H54 (cell line): ENCODE data around the gene MANEAL.
"Not testable (repeated sequence)": the region's sequence is repeated elsewhere in the genome, so short reads cannot be mapped to it uniquely, and the experiment has no call there.

ENCODE experiments used
- DNase-seq: peaks from one replicate; pipeline ENCODE4 v3.0.0; 2011; ENCODE audit warnings: low spot score, mixed read lengths; ENCODE audit not compliant: insufficient read length
- FAIRE-seq: peaks from 3 replicates; lab custom pipeline; 2011; peaks lifted over from hg19 to GRCh38; lab: Jason Lieb, UNC
- POLR2A ChIP-seq: IDR thresholded peaks from 2 replicates; pipeline ENCODE4 v1.6.1; 2011; ENCODE audit warnings: low read depth, mild to moderate bottlenecking, low read length

MANEAL gene

DNA sequence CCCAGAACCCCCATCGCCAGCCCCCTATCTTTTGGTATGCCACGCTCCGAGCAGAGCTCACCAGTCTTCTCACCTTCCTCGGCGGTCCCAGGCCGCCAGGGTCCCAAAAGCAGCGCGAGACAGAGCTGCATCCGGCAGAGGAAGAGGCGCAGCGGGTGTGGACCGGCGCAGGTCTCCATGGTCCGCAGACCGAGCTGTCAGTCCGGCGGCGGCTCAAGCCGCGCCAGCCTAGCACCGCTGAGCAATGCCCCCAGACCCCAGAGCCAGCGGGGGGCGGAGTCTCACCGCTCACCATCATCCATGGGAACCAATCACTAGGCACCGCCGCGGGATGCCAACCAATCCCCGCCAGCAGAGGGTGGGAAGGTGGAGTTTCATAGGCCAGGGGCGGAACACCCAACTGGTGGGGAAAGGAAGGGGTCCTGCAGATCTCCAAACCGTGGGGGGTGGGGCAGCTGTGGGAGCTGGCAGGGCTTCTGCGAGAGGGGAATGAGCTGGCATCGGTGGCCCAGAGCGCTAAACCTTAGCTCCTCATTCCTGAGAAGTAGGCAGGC is 28.7 kb upstream of the MANEAL start, which contains the start of gene EPHA10:
Gene EPHA10 (minus strand): TSS at position 233 of the 554 bp plus-strand sequence. CDS start 54 bp downstream, at position 179.
- no peak for DNase-seq
- no peak for FAIRE-seq
- TF ChIP-seq POLR2A, result no peak

DNA sequence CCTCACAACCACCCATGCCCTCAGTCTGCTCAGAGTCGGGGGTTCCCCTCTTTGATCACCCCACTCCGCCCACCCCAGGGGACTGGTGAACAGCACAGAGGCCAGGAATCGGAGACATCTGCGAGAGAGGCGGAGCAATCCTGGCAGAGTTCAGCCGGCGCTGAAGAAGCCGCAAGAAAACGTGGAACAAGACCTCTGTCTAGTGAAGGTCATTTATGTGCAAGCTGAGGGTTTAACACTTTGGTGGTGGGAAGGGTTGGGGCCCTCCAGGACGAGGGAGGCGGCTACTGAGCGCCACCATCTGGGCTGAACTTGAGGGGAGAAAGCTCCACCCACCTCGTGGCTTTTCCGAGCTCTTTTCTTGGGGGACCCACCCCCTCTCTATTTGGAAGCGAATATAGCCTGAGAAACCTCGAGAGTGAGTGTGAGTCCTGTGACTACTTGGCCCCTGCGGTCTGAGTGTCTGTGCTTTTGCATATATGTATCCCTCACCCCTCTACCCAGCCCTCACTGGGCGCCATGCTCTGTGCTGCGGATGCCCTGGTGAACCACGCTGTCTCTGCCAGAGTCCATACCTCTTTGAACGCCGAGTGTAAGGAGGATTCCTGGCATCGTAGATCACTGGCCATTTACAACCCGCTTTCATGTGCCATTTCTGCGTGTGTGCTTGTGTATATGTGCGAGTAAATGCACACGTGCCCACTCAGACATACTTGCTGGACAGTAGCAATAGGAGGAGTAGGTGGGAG is 27.6 kb upstream of the MANEAL start:
- FAIRE-seq, result no peak
- no peak for TF ChIP-seq POLR2A

DNA sequence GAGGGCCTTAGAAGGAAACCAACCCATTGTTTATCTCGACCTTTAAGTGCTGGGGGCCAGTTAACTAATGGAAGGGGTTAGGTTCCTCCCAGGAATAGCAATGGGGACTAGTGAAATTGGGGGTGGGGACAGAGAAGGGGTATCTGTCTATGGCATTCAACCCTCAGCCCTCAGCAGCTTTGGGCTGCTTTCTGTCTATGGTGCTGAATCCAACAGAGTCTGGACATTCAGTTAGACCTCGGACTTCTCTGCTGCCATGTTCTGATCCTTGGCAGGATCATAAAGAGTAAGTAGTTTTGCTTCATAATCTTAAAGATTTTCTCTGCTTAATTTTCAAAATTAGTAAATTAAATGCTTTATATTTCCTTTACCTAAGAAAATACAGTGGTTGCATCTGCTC is 26.2 kb upstream of the MANEAL start:
- no peak for TF ChIP-seq POLR2A
- FAIRE-seq (no peak), DNase-seq (no peak)

More for the DNA sequence above, 27.6 kb upstream of the MANEAL start:
- DNase-seq, result no peak

DNA sequence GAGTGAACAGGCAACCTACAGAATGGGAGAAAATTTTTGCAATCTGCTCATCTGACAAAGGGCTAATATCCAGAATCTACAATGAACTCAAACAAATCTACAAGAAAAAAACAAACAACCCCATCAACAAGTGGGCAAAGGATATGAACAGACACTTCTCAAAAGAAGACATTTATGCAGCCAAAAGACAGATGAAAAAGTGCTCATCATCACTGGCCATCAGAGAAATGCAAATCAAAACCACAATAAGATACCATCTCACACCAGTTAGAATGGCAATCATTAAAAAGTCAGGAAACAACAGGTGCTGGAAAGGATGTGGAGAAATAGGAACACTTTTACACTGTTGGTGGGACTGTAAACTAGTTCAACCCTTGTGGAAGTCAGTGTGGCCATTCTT is 22.2 kb upstream of the MANEAL start:
- FAIRE-seq, DNase-seq: not testable (repeated sequence)

DNA sequence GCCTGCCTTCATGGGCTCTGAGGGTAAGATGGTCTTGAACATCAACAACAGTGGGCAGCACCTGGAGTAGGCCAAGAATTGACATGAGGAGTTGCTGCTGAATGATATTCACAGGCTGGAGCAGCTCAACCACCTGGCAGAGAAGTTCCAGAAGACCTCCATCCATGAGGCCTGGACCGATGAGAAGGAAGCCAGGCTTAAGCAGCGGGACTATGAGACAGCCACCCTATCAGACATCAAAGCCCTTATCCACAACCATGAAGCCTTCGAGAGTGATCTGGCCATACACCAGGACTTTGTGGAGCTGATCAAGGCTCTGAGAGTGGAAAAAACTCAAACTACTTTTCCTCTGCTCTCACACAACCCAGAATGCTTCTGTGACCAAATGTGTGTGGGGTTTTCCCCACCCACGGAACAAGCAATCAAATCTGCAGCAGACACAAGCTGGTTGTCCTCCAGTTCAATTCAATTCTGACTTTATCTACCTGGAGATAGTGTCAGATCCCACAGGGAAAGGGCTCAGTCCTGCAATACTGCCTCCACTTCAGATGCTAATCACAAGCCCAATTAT is 16.6 kb upstream of the MANEAL start:
- no peak for TF ChIP-seq POLR2A
- FAIRE-seq (no peak), DNase-seq (no peak)

DNA sequence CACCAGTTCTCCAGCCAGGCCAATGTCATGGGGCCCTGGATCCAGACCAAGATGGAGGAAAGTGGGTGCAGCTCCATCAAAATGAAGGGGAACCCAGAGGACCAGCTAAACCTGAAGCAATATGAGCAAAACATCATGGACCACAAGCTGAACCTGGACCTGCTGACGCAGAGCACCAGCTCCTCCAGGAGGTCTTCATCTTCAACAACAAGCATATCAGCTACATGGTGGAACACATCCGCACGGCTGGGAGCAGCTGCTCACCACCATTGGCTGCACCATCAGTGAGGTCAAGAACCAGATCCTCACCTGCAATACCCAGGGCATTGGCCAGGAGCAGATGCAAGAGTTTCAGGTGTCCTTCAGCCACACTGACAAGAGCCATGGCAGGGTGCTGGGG is 15.0 kb upstream of the MANEAL start:
- no peak for TF ChIP-seq POLR2A
- DNase-seq (no peak), FAIRE-seq (no peak)

DNA sequence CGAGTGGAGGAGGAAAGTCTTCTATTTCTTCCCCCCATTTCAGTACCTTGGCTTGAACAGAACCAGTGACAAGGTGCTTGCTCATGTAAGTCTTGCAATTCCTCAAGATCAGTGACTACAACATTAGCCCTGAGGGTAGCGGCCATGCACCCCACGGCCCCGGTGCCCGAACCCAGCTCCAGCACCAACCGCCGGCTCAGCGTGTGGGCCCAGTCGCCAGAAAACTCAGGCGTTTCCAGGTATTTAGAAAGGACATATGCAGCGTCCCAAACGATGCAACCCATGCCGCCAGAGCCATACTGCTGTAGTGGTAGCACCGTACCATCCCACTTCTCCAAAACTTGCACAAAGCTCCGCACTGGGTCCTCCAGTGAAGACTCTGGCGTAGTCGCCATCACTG is 11.2 kb upstream of the MANEAL start:
- no peak for TF ChIP-seq POLR2A
- DNase-seq, result no peak
- no peak for FAIRE-seq

DNA sequence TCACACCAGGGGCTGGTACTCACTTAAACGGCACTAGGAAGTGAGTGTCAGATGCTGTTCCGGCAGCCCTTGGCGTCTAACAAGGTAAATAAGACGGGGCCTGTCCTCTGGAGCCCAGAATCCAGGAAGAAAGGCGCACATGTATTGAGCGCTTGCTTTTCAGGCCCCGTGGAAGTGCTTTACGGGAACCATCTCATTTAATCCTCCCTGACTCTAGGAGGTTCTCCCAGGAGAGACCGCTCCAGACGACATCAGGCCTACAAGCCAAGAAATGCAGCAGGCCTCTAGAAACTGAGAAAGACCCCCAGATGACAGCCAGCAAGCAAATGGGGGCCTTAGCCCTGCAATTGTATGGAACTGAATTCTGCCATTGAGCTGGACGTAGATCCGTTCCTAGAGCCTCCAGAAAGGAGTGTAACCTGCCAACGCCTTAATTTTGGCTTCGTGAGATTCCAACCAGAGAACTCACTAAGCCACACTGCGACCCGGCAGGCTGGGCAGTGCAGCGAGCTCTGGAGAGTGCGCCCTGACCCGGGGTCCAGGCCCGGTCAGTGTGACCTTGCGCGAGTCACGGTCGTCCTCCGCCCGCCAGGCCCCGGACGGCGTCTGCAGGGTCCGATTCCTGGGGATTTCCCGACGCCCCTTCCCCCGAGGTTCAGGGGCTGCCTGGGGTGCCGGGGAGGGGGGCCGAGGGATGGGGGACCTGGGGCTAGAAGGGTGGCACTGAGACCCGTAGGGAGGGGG is 532 bp upstream of the MANEAL start:
- no peak for TF ChIP-seq POLR2A
- DNase-seq (no peak), FAIRE-seq (no peak)

DNA sequence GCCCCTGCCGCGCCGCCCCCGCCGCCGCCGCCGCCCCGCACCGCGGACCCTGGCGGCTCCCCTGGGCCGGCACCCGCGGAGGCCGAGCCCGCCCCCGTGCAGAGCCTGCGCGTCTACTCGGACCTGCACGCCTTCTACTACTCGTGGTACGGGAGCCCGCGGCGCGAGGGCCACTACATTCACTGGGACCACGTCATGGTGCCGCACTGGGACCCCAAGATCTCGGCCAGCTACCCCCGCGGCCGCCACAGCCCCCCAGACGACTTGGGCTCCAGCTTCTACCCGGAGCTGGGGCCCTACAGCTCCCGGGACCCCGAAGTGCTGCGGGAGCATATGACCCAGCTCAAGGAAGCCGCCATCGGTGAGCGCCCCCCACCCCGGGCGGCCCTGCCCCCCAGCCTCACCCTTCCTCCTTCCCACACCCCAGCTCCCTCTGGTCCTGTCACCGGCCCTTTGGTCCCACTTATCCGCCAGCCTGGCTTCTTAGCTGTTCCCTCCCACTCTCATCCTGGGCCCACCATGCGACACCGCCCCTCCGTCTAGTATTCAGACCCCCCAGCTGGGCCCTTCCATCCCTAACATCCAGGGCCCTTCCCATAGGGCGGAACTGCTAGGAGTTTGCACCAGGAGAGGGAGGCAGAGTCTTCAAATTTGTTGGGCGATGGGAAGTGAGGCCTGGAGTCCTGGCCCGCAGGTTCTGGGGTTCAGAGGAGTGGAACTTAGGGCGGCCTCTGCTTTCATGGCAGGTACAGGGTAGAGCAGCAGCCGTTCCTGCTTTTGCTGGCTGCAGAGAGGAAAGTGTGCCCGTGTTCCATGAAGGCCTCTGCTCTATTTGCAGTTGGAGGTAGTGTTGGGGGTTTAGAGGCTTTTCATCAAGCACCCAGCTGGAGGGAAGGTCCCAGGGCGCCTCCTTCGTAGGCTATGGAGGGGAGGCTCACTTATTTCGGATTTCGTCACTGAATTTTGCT is 1.0 kb downstream of the MANEAL start:
- no peak for TF ChIP-seq POLR2A
- no peak for FAIRE-seq
- DNase-seq, result no peak

DNA sequence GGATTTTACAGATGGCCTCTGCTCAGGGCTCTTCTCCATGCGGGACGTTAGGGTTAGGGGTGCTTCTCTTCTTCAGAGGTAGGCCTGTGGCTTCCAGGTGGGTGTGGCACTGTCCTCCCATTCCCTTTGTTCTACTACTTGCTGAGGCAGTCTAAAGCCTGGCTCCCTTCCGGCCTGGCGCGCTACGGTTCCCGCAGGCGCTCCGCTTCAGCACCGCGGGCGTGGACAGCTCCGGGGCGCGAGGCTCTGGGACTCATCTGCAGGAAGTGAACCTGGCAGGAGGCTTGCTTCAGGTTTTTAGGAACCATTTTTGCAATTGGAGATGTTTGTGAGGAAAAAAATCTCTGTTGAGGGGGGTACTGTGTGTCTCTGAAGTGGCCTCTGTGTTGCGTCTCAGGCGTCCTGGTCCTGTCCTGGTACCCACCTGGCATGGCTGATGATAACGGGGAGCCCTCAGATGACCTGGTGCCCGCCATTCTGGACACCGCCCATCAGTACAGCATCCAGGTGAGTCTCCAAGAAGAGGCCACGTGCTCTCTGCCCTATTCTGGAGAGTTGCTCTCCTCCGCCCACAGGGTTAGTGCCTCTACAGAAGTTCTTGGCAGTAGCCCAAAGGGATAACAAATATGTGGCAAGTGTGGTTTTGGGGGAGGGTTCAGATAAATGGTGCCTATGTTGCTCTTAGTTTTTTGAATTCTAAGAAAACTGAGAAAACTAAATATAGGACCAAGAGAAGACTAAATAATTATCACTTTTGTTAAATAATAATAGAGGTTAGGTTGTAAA is 1.9 kb downstream of the MANEAL start:
- no peak for TF ChIP-seq POLR2A
- DNase-seq (no peak), FAIRE-seq (no peak)

DNA sequence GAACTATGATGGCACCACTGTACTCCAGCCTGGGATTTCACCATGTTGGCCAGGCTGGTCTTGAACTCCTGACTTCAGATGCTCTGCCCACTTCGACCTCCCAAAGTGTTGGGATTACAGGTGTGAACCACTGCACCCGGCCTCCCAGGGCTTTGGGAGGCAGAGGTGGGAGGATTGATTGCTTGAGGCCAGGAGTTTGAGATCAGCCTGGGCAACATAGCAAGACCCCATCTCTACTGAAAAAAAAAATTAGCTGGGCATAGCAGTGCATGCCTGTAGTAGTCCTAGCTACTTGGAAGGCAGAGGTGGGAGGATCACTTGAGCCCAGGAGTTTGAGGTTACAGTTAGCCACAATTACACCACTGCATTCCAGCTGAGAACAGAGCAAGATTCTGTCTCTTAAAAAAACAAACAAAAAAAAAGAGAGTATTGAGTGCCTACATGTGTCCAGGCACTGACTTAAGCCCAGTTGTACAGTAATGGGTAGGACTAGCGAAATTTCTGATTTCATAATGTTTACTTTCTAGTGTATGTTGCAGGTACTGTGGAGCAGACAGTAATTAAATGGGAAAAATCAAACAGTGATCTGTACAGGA is 4.2 kb downstream of the MANEAL start:
- no peak for DNase-seq
- no peak for FAIRE-seq
- no peak for TF ChIP-seq POLR2A

DNA sequence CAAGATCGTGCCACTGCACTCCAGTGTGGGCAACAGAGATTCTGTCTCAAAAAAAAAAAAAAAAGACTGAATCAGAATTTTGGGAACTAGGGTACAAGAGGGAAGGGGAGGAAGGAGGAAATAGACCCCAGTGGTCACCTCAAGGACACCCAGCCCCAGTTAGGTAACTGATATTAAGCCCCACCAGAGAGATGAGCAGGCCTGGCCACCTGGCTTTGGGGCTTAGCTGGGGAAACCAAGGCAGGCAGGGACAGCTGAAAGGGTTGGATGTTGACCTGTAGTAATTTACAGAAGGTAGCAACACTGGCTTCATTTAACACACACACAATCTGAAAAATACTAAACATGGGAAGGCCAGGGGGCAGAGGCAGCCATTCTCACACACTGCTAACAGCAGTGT is 8.8 kb downstream of the MANEAL start:
- no peak for TF ChIP-seq POLR2A
- no peak for FAIRE-seq
- DNase-seq, result no peak

DNA sequence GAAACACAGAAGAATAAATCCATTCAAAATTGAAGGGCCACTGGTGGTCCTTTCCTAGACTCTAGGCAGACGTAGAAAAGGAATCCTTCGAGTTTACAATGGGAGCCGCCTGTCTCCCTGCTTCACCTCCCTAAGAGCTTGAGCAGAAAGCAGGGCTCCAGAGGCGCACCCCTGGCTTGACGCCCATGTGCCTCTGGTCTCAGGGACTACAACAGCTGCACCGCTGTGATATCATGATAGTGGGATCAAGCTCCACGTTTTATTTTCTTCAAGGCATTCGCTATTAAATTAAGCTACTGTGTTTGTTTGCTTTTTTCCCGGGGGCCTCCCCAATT is 13.5 kb downstream of the MANEAL start:
- FAIRE-seq (no peak), DNase-seq (no peak)
- no peak for TF ChIP-seq POLR2A
